Muscle of leg (tissue), 11 donors: ENCODE measurements around the gene IMPACT. TPM values are rescaled to one million over a fixed set of nuclear protein-coding genes. Genes with fewer than 3 reads are reported as not detected.

ENCODE experiments used
- DNase-seq: peaks from one replicate; pipeline ENCODE4 v3.0.0; 2013
- H3K27ac ChIP-seq: one replicate; pipeline ENCODE4 v1.5.1; 2013; ENCODE audit warnings: mild to moderate bottlenecking, low read length, control low read depth
- H3K27me3 ChIP-seq: one replicate; pipeline ENCODE4 v1.6.1; 2013; ENCODE audit warnings: low read length; ENCODE audit not compliant: control insufficient read depth, insufficient read depth
- H3K36me3 ChIP-seq: one replicate; pipeline ENCODE4 v1.6.1; 2013; ENCODE audit warnings: low read length; ENCODE audit not compliant: control insufficient read depth, insufficient read depth
- H3K4me1 ChIP-seq: one replicate; pipeline ENCODE4 v1.6.1; 2013; ENCODE audit warnings: low read length; ENCODE audit not compliant: control insufficient read depth, insufficient read depth
- H3K4me3 ChIP-seq: one replicate; pipeline ENCODE4 v1.5.1; 2013; ENCODE audit warnings: low read length, control low read depth
- H3K9me3 ChIP-seq: replicated peaks from 2 replicates; pipeline ENCODE4 v1.6.1; 2013; ENCODE audit warnings: low read depth, low read length; ENCODE audit not compliant: control insufficient read depth
- WGBS: methylation state at CpG from one replicate; pipeline ENCODE4 v1.1.5; 2013; ENCODE audit warnings: missing lambda C conversion rate; ENCODE audit not compliant: insufficient coverage; 5-methylcytosine and 5-hydroxymethylcytosine counted together
- polyA plus RNA-seq, 8 donors: library from polyadenylated mRNA; unstranded; fragments of 120-200 nt; gene quantifications; one replicate each; pipeline versions ENCODE4 v1.2.1 to v1.2.3, GENCODE V29; 2013; ENCODE audit warnings: inconsistent platforms in 1 of 8, low replicate concordance in 1 of 8; ENCODE audit not compliant: insufficient read length in 8 of 8, insufficient read depth in 1 of 8
- total RNA-seq: library from RNA; stranded (reverse); fragments of 120-200 nt; gene quantifications from one replicate; pipeline ENCODE4 v1.2.4, GENCODE V29; 2013

IMPACT gene
- total and polyA plus RNA-seq, 9 donors, result 28.5 to 43.3 (median 37.0) TPM

DNA sequence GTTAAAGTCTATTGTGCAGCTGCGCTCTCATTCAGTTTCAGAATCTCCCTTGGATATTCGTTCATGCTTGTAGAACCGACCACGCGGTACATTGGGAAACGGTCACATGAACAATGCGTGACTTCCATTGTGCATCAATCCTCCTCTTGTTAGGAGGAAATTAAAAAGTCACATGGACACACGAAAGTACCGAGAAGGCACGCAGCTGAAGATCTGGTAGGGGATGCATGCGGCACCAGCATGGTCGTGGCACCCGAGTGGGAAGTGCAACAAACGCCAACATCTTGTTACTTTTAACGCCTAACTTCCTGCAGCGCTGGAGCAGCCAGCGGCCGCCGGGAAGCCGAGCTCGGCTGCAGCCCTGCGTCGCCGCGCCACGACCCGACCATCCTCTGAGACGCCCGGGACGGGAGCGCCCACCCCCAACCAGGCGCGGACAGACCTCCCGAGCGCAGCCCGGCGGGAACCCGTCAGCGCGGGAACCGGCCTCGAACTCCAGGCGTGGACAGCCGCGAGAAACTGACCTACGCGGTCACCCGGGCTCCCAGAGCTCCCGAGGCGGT, 29.3 kb upstream of the IMPACT start:
- peak; percentile 91 for DNase-seq
- under 1% methylated on average over 50 of the region's 50 CpGs for WGBS
- H3K36me3 ChIP-seq, result no peaks in the 10 kb centered on the region
- no peaks in the 10 kb centered on the region for H3K9me3 ChIP-seq
- H3K4me1 ChIP-seq, result peaks cover 2% of the 10 kb centered on the region
- H3K27me3 ChIP-seq, result no peaks in the 10 kb centered on the region
- H3K4me3 ChIP-seq, result peak overlapping the region; percentile 79
- peak overlapping the region; percentile 82 for H3K27ac ChIP-seq

DNA sequence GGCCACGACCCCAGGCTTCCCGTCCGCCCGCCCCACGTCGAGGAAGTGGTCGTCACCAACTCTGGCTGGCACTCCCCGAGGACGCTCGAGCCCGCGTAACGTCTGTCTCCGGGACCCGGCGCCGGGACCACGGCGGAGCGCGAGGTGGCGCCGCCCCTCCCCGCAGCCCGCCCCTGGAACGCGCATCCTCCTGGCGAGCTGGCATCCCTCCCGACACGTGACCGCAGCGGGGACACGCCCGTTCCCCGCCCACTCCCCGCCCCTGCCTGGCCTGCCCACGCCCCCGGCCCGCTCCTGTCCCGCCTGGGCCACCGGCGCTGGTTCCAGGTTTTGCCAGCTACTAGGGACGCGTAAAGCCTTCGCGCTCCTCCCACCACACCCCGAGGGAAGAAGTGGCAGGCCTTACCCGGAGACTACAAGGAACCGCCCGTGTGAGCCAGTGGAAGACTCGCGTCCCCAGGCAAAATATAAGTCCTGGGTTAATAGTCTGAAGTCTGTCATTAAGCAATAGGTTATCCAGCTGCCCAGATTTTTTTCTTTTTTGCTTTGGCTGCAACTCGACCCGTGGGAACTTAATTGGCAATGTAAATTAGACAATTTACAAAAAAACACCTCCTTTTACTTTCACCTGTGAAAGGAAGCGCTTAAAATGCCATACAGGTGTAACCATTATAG, 28.6 kb upstream of the IMPACT start, which contains the start of gene OSBPL1A:
Gene OSBPL1A (minus strand): TSS at position 131 of the 675 bp plus-strand sequence. CDS start 20,291 bp downstream, outside the sequence.
- 0% methylated on average over 47 of the region's 55 CpGs for WGBS
- Histone ChIP-seq H3K36me3 (no peaks in the 10 kb centered on the region), H3K27ac (peak within 1 kb of the TSS; percentile 82), H3K27me3 (no peaks in the 10 kb centered on the region), H3K4me3 (peak within 1 kb of the TSS; percentile 79), H3K9me3 (no peaks in the 10 kb centered on the region), H3K4me1 (peaks cover 2% of the 10 kb centered on the region)
- peak; percentile 95 for DNase-seq

DNA sequence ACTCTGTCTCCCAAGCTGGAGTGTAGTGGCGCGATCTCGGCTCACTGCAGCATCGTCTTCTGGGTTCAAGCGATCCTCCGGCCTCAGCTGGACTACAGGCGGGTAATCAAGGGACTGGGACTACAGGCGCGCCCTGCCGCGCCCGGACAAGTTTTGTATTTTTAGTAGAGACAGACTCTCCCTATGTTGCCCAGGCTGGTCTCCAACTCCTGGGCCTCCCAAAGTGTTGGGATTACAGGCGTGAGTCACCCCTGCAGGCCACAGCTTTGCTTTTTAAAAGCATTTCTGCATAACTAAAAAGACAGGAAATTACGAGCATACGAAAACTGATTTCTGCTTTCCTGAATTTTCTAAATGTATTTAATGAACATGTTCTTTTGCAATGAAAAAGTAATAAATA, 27.9 kb upstream of the IMPACT start:
- Histone ChIP-seq H3K4me3 (no peak overlapping the region), H3K27me3 (no peaks in the 10 kb centered on the region), H3K4me1 (peaks cover 2% of the 10 kb centered on the region), H3K9me3 (no peaks in the 10 kb centered on the region), H3K36me3 (no peaks in the 10 kb centered on the region), H3K27ac (no peak overlapping the region)
- peak; percentile 8 for DNase-seq
- 70% methylated on average over 9 of the region's 15 CpGs for WGBS

DNA sequence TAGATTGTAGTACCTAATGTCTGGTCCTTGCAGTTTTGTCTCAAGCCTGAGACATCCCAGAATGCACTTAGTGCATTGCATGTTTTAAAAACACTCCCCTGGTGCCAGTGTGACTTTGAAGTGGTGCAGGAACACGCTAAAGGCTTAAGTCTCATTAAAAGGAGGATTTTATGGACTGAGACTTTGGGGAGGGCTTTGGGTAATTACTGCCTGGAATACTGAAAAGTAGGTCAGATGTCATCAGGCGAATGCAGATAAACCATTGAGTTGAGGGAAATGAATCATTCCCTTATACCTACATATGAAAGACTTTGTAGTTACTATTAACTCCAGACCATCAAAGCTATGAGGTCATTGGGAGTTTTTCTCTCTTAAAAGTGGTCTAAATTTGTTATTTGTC, 25.9 kb upstream of the IMPACT start:
- Histone ChIP-seq H3K4me1 (peaks cover 2% of the 10 kb centered on the region), H3K27ac (no peak overlapping the region), H3K4me3 (no peak overlapping the region), H3K27me3 (no peaks in the 10 kb centered on the region), H3K36me3 (no peaks in the 10 kb centered on the region), H3K9me3 (no peaks in the 10 kb centered on the region)
- no peak for DNase-seq
- 38% methylated on average over 1 of the region's 2 CpGs for WGBS

DNA sequence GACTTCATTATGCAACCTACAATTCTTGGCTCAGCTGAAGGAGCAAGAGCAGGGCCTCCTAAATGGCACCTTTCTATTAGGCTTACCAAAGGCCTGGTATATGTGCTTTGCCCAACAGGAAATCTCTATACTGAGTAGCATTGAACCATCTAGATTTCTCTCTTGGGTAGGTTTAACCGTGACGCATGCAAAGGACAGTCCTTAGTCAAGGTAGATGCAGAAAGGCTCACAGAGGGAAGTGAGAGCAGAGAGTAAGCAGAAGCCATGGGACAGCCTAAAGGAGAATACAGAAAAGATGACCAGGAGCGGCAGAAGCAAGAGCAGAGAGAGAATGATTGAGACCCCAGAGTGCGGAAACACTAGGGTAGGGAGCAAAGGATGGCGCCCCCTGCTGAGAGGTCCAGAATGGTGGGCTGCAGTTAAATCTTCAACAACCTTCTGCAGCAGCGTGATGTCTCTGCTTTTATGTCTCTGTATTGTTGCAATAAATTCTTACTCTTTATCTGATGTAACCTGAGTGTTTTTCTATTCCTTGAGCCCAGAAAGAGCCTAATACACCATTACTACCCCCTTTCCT, 24.2 kb upstream of the IMPACT start:
- Histone ChIP-seq H3K4me1 (peaks cover 2% of the 10 kb centered on the region), H3K4me3 (no peak overlapping the region), H3K9me3 (no peaks in the 10 kb centered on the region), H3K36me3 (no peaks in the 10 kb centered on the region), H3K27me3 (no peaks in the 10 kb centered on the region), H3K27ac (no peak overlapping the region)
- DNase-seq, result no peak
- WGBS, result 74% methylated on average over 5 of the region's 6 CpGs

DNA sequence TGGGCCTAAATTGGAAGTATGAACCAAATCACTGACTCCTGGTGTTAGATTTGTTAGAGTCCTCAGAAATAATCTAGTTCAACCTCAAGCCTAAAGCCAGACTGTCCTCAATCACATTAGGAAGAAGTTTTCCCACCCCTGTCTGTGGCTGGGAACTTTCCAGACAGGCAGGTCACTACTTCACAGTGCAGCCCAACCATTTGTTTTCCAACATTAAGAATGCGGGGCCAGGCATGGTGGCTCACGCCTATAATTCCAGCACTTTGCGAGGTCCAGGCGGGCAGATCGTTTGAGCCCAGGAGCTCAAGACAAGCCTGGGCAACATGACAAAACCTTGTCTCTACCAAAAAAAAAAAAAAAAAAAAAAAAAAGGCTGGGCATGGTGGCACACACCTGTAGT, 23.4 kb upstream of the IMPACT start:
- no peaks in the 10 kb centered on the region for H3K4me1 ChIP-seq
- no peak overlapping the region for H3K27ac ChIP-seq
- no peaks in the 10 kb centered on the region for H3K36me3 ChIP-seq
- no peak for DNase-seq
- no peak overlapping the region for H3K4me3 ChIP-seq
- 86% methylated on average over 1 of the region's 5 CpGs for WGBS
- H3K9me3 ChIP-seq, result no peaks in the 10 kb centered on the region
- no peaks in the 10 kb centered on the region for H3K27me3 ChIP-seq

DNA sequence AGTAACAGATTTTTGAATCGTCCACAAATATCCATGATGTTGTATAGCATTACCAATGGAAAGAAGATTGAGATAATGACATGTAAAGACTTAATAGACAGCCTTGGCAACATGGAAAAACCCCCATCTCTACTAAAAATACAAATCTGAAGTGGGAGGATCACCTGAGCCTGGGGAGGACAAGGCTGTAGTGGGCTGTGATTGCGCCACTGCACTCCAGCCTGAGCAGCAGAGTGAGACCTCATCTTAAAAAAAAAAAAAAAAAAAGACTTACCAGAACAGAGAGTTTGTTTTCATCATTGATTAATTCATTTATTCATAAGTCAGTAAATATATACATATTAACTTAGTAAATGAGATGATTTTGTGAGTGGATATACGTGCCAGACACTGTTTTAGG, 21.9 kb upstream of the IMPACT start:
- DNase-seq, result no peak
- WGBS, result no CpG with 5 or more reads among the region's 3 CpGs
- H3K27me3 ChIP-seq, result no peaks in the 10 kb centered on the region
- H3K27ac ChIP-seq, result no peak overlapping the region
- H3K9me3 ChIP-seq, result no peaks in the 10 kb centered on the region
- no peak overlapping the region for H3K4me3 ChIP-seq
- H3K36me3 ChIP-seq, result no peaks in the 10 kb centered on the region
- H3K4me1 ChIP-seq, result no peaks in the 10 kb centered on the region

DNA sequence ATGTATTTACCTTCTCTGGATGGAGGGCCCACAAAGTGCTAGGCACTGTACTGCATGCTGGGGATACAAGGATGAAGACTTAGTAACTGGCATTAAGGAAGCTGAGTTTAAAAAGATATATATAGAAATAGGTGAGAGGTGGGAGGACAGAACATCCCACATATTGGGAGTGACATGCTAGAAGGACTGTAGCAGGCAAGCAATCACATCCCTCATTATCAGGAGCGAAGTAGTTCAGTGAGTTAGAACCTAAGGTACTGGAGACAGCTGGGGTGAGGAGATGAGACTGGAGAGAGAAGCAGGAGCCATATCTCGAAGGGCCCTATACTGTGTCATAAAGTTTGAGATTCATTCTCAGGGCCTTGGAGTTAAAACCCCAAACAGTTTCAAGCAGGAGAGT, 18.0 kb upstream of the IMPACT start:
- Histone ChIP-seq H3K9me3 (no peaks in the 10 kb centered on the region), H3K36me3 (no peaks in the 10 kb centered on the region), H3K4me3 (no peak overlapping the region), H3K4me1 (no peaks in the 10 kb centered on the region), H3K27me3 (no peaks in the 10 kb centered on the region), H3K27ac (no peak overlapping the region)
- 100% methylated on average over 1 of the region's 2 CpGs for WGBS
- DNase-seq, result no peak

DNA sequence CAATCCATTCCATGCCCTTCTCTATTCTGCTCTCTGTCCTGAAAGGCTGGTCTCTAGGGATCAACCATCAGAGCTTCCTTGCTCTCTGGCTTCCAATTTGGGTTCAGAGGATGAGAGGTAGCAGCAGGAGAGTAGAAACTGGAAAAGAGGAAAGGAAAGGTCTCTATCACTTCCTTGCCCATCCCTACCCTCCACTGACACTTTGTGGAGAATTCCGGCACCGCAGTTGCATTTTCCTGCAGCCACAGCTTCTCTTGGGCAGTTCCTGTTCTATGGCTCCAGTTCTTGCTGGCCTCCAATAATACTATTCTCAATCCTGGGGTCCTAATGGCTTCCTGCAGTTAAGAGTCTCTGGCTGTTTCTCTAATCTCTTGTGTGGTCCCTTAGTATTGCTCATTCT, 13.3 kb upstream of the IMPACT start:
- 62% methylated on average over 2 of the region's 2 CpGs for WGBS
- Histone ChIP-seq H3K9me3 (no peaks in the 10 kb centered on the region), H3K4me1 (no peaks in the 10 kb centered on the region), H3K36me3 (no peaks in the 10 kb centered on the region), H3K4me3 (no peak overlapping the region), H3K27ac (no peak overlapping the region), H3K27me3 (peaks cover 12% of the 10 kb centered on the region)
- peak; percentile 36 for DNase-seq

DNA sequence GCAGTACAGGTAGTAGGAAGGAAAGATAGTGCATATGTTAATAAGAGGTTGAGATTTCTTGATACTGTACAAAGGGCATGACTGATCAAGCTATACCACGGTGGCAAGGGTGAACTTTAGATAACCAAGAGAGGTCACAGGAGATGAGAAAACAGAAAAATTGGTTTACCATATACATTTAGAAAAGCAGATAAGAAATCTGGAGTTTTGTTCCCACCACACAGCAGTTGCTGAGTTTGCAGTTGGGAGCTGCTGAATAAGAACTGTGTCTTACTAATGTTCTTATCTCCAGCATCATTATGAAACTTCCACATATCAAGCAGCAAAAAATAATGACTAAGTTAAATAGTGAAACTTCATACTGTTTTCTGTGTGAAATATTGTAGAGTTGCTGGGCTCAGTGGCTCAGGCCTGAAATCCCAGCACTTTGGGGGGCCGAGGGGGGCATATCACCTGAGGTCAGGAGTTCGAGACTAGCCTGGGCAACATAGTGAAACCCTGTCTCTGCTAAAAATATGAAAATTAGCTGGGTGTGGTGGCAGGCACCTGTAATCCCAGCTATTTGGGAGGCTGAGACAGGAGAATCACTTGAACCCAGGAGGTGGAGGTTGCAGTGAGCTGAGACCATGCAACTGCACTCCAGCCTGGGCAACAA, 12.0 kb upstream of the IMPACT start:
- Histone ChIP-seq H3K4me1 (no peaks in the 10 kb centered on the region), H3K9me3 (no peaks in the 10 kb centered on the region), H3K27ac (no peak overlapping the region), H3K4me3 (no peak overlapping the region), H3K27me3 (peaks cover 20% of the 10 kb centered on the region), H3K36me3 (no peaks in the 10 kb centered on the region)
- no peak for DNase-seq
- 90% methylated on average over 2 of the region's 3 CpGs for WGBS
